DMS79 (cell line): Measurements from ENCODE around the gene C16orf54.
"Not testable (repeated sequence)": the region's sequence is repeated elsewhere in the genome, so short reads cannot be mapped to it uniquely, and the experiment has no call there.

Experiments
- DNase-seq: peaks from one replicate; lab custom pipeline; 2025; lab: John Stamatoyannopoulos, UW

Gene C16orf54

DNA sequence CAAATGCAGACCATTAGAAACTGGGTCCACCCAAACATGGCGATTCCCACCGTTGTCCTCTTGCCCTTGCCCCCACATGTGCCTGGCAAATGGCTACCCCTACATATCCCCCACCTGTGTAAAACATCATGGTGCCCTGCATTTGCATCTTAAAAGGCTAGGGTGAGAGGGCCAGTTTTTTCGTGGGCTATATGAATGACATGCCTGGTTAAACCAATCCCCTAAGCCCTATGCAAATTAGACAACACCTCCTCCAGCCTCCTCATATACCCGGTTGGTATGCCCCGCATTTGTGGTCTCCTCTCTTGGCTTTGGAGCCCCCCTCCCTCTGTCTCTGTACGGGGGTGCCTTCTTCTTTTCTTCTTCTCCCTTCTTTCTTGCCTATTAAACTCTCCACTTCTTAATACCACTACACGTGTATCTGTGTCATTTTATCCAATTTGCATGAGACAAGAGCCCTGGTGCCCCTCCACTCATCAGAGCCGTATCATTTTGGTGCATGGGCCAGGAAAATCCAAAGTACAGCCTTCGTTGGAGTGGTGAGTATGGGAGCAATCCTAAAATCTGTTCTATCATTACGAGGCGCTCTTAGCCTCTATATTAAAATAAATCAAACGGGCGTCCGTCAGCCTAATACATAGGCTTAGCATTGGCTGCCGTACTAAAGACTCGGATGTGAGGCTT lies 36.7 kb downstream of the C16orf54 start:
- DNase-seq = no peak

DNA sequence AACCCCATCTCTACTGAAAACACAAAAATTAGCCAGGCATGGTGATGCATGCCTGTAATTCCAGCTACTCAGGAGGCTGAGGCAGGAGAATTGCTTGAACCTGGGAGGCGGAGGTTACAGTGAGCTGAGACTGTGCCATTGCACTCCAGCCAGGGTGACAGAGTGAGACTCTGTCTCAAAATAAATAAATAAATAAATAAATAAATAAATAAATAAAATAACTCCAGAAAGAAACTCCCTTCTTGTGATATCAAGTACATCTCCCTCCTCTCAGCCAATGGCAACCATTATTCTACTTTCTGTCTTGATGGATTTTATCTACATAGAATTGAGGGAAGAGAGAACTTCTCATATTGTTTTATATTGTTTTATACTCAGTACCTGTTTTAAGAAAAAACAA lies 38.6 kb downstream of the C16orf54 start:
- DNase-seq = not testable (repeated sequence)

DNA sequence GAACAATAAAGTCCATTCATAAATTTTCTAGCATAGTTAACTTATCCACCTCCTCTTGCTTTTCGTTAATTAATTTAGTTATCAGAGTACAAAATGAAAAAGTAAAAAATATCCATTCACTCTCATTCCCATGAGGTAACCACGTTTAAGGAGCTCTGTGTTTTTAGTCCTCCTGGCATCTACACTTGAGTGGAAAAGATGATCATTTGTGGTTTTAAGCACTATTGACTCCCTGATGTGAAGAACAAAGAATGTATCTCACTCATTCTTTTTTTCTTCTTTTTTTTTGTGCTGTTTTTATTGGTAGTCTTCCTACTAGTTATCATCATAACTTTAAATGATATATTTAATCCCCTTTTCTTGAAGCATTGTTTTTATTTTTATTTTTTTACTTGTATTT lies 40.8 kb downstream of the C16orf54 start:
- no peak for DNase-seq

DNA sequence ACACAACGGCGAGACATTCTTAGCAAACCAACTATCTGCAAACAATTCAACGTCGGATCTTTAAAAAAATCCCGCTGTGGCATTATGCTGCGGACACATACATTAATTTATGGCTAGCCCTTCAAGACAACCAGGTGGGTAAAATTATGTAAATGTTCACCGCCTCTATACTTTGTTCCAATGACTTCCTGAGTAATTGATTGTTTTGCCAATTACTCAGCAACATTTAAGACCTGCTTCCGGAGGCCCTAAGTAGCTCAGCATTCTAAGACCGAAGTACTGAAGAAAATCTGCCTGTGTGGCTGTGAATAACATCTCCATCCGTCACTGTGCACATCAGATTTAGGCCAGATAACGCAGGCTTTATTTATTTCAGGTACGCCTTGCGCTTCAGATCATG lies 43.5 kb downstream of the C16orf54 start:
- no peak for DNase-seq

DNA sequence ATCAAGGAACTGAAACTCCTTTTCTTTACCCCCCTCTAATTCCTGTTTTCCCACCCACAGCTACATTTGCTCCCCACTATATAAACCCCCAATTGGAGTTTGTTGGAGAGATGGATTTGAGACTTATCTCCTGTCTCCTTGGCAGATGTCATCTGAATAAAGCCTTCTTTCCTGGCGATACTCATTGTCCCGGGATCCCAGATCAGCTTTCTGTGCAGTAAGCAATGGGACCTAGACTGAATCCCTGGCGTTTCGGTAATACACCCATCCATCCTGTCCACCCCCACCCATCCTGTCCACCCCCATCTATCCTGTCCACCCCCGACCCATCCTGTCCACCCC lies 44.6 kb downstream of the C16orf54 start:
- no peak for DNase-seq

DNA sequence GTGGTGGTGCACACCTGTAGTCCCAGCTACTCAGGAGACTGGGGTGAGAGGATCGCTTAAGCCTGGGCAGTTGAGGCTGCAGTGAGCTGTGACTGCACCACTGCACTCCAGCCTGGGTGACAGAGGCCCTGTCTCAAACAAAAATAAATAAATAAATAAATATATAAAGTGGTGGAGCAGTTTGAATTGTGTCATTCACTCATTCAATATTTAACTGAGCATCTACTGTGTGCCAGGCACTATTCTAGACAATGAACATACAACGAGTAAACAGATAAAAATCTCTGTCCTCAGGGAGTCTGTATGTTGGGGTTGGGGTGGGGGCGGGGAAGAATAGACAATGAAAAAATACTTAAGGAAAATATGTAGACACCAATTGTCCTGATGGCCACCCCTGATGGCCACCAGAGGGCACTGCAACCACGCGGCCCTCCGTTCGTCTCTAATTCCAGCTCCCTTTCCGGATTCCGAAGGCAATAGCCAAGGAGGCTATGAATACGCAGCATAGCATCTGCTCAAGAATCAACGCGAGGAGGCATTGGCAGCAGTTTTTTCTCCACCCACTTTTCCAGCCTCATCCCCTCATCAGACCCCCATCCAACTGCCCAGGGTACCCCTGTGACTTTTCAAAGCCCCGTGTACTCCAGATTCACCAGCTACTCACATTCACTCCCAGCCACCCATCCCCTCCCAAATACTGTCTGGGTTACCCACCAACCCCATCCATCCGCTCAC lies 45.4 kb downstream of the C16orf54 start:
- peak; percentile 40 for DNase-seq

DNA sequence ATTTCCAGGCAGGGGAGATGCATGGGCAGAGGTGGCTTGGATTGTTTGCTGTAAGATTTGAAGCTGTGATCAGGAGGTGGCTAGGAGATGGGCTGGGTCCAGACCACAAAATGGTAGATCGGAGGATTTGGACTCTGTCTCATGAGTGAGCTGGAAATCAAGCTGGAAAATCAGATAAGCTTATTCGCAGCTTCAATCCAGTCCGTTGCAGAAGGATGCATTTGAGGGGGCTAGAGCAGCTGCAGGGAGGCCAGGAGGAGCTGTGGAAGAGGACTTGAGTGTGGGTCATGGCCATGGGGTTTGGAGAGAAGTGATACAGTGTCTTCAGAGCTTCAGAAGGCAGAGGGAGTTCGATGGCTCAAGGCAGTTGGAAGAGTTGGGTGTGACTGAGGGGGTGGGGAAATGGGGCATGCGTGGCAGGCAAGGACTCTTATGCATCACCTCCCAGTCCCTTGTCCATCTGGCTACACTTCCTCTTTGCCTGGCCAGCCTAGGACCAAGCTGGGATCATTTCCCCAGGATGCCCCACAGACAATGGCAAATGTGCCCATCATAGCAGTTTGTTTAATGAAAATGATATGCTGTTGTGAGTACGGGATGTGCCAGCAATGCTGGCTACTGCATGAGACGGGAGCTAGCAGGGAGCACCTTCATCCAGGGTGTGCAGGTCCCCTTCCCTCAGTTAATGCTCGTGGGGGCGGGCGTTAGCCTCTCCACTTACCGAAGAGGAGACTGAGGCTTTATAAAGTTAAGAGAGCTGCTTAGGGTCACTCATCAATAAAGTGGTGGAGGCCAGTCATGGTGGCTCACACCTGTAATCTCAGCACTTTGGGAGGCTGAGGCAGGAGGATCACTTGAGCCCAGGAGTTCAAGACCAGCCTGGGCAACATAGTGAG lies 46.2 kb downstream of the C16orf54 start:
- no peak for DNase-seq

DNA sequence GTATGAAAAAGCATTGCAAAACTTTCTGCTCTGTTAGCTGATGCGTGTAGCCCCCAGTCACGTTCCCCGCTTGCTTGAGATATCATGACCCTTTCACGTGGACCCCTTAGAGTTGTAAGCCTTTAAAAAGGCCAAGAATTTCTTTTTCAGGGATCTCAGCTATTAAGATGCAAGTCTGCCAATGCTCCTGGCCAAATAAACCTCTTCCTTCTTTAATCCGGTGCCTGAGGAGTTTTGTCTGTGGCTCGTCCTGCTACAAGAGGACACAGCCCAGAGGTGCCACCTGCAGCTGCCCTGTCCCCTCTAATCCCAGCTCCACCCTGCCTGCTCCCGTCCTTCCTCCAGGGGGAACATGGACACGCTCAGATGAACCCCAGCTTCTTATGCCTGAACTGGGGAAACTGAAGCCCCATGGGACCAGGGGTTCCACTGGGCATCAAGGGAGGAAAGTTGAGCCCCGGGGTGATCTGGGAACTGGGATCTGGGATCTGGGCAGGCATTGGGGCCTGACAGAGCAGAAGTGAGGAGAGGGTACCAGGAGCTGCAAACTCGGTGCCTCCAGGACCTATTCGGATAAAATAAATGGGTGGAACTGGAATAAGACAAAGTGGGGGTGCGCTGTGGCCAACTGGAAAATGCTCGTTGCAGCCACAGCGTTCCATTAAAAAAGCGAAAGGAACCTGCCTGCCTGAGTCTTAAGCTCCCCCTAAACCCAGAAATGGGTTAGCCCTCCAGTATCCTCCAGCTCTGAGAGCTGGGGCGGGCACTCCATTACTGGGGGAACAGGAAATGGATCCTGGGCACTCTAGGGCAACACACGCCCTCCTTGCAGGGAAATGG lies 47.1 kb downstream of the C16orf54 start:
- no peak for DNase-seq

DNA sequence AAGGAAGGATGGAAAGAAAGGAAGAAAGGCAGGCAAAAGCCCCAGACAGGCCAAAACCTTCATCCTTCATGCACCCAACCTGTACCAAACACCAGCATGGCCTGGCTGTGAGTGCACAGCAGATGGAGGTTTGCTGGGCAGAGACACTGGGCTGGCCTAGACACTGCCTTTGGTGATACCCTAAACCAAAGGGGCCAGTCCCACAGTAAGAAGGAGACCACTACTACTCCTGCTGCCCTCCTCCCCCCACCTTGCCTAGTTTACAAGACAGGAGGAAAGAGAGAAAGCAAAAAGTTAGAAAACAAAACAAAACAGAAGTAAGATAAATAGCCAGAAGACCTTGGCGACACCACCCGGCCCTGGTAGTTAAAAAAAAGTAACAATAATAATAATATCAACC lies 47.7 kb downstream of the C16orf54 start:
- DNase-seq = no peak

DNA sequence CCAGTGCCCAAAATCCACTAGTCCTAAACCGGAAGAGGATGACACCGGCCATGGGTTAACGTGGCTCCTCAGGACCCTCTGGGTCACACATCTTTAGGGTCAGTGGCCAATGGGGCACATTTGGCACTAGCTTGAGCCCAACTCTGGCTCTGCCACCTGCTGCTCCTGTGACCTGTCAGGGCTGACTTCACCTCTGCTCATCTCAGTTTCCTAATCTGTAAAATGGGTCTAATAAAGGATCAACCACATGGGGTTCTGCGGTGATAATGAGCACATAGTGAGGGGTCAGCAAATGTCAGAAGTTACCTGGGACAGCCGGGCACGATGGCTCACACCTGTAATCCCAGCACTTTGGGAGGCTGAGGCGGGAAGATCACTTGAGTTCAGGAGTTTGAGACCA lies 48.4 kb downstream of the C16orf54 start:
- DNase-seq = no peak

DNA sequence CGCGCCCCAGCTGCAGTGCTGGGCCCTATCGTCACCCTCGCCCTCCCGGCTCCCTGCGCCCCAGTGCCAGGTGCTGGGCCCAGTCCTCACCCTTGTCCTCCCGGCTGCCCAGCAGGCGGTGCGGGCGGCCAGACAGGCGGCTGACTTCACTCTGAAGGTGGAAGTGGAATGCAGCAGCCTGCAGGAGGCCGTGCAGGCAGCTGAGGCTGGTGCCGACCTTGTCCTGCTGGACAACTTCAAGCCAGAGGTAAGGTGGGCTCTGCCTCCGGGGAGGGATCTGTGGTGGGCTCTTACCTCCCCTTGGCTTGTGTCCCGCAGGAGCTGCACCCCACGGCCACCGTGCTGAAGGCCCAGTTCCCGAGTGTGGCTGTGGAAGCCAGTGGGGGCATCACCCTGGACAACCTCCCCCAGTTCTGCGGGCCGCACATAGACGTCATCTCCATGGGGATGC lies 48.9 kb downstream of the C16orf54 start:
- no peak for DNase-seq

DNA sequence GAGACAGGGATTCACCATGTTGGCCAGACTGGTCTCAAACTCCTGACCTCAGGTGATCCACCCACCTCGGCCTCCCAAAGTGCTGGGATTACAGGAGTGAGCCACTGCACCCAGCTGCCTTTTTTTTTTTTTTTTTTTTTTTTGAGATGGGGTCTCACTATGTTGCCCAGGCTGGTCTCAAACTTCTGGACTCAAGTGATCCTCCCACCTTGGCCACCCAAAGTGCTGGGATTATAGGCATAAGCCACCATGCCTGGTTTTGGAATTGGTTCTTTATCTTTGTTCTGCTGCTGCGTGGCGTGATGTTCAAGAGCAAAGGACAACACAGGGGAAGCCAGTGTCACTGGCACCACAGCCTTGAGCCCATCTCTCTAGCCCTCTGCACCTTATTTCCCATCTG lies 50.1 kb downstream of the C16orf54 start:
- not testable (repeated sequence) for DNase-seq

DNA sequence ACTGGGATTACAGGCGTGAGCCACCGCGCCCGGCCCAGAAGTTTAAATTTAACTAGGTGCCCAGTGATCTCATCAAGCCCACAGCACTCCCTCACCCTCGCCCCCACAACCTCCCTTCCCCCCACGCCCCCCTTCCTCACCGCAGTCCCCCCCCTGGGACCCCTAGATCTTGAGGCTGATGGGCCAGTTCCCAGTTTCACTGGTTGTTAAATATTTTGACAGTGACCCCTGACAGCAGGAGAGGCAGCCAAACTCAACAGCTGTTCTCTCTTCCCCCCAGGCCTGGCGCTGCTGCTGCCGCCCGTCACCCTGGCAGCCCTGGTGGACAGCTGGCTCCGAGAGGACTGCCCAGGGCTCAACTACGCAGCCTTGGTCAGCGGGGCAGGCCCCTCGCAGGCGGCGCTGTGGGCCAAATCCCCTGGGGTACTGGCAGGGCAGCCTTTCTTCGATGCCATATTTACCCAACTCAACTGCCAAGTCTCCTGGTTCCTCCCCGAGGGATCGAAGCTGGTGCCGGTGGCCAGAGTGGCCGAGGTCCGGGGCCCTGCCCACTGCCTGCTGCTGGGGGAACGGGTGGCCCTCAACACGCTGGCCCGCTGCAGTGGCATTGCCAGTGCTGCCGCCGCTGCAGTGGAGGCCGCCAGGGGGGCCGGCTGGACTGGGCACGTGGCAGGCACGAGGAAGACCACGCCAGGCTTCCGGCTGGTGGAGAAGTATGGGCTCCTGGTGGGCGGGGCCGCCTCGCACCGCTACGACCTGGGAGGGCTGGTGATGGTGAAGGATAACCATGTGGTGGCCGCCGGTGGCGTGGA lies 51.2 kb downstream of the C16orf54 start:
- DNase-seq = no peak

DNA sequence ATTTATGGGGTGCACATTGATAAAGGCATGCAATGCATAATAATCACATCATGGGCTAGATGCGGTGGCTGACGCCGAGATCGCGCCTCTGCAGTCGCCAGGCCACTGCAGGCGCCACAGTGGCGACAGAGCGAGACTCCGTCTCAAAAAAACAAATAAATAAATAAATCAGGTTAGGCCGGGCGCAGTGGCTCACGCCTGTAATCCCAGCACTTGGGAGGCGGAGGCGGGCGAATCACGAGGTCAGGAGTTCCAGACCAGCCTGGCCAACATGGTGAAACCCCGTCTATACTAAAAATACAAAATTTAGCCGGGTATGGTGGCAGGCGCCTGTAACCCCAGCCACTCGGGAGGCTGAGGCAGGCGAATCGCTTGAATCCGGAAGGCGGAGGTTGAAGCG lies 53.2 kb downstream of the C16orf54 start:
- DNase-seq = not testable (repeated sequence)
